ENCODE results near the gene ICAM1.

The ICAM1 gene

GRCh38 chr19:10290357-10290875 is 19.5 kb downstream of the ICAM1 start:
- Mint-ChIP-seq H3K36me3 (ENCODE audit: low read depth) (no peaks in the 10 kb centered on the region), H3K9me3 (peaks cover 3% of the 10 kb centered on the region), H3K27me3 (ENCODE audit: low read depth) (peaks cover 100% of the 10 kb centered on the region), H3K27ac (no peak overlapping the region), H3K4me3 (peak overlapping the region; percentile 63 to 81 (median 75)), H3K4me1 (peaks cover 25% of the 10 kb centered on the region)
- no peak for TF ChIP-seq CTCF (IDR thresholded peaks at IDR 0.05; ENCODE audit: unreplicated experiment in 3 of 3)

GRCh38 chr19:10290876-10291553 is 20.1 kb downstream of the ICAM1 start:
- peak overlapping the region; percentile 63 to 81 (median 75) for H3K4me3 Mint-ChIP-seq
- no peak overlapping the region for H3K27ac Mint-ChIP-seq
- peaks cover 29% of the 10 kb centered on the region for H3K4me1 Mint-ChIP-seq
- peaks cover 3% of the 10 kb centered on the region for H3K9me3 Mint-ChIP-seq
- H3K36me3 Mint-ChIP-seq (ENCODE audit: low read depth) = no peaks in the 10 kb centered on the region
- TF ChIP-seq CTCF (IDR thresholded peaks at IDR 0.05; ENCODE audit: unreplicated experiment in 3 of 3) = no peak
- H3K27me3 Mint-ChIP-seq (ENCODE audit: low read depth) = peaks cover 100% of the 10 kb centered on the region

GRCh38 chr19:10291554-10292205 is 20.8 kb downstream of the ICAM1 start:
- Mint-ChIP-seq H3K27ac (no peak overlapping the region), H3K4me3 (peak overlapping the region; percentile 73 to 81 (median 75)), H3K27me3 (ENCODE audit: low read depth) (peaks cover 100% of the 10 kb centered on the region), H3K4me1 (peaks cover 22% of the 10 kb centered on the region), H3K9me3 (peaks cover 3% of the 10 kb centered on the region), H3K36me3 (ENCODE audit: low read depth) (no peaks in the 10 kb centered on the region)
- no peak for TF ChIP-seq CTCF (IDR thresholded peaks at IDR 0.05; ENCODE audit: unreplicated experiment in 3 of 3)

- Mint-ChIP-seq H3K4me1 (peaks cover 21% of the 10 kb centered on the region), H3K9me3 (peaks cover 3% of the 10 kb centered on the region), H3K27me3 (ENCODE audit: low read depth) (peaks cover 99% of the 10 kb centered on the region), H3K4me3 (peak overlapping the region; percentile 73 to 75 (median 74)), H3K27ac (no peak overlapping the region), H3K36me3 (ENCODE audit: low read depth) (no peaks in the 10 kb centered on the region)
- TF ChIP-seq CTCF (IDR thresholded peaks at IDR 0.05; ENCODE audit: unreplicated experiment in 3 of 3) = no peak
Observed at GRCh38 chr19:10292206-10292788, 21.4 kb downstream of the ICAM1 start.

GRCh38 chr19:10292789-10293636 is 22.1 kb downstream of the ICAM1 start:
- H3K4me3 Mint-ChIP-seq = peak overlapping the region; percentile 73 to 75 (median 74)
- H3K9me3 Mint-ChIP-seq = peaks cover 3% of the 10 kb centered on the region
- H3K27me3 Mint-ChIP-seq (ENCODE audit: low read depth) = peaks cover 99% of the 10 kb centered on the region
- no peaks in the 10 kb centered on the region for H3K36me3 Mint-ChIP-seq (ENCODE audit: low read depth)
- no peak for TF ChIP-seq CTCF (IDR thresholded peaks at IDR 0.05; ENCODE audit: unreplicated experiment in 3 of 3)
- no peak overlapping the region for H3K27ac Mint-ChIP-seq
- H3K4me1 Mint-ChIP-seq = peaks cover 21% of the 10 kb centered on the region
